Naive thymus-derived CD4-positive, alpha-beta T cell (primary cell): ENCODE data around the gene DDO. TPM values are rescaled to one million over a fixed set of nuclear protein-coding genes. Genes with fewer than 3 reads are reported as not detected.
"Not testable (repeated sequence)": the region's sequence is repeated elsewhere in the genome, so short reads cannot be mapped to it uniquely, and the experiment has no call there.

Experiments used
- ATAC-seq: fragments of 150-1000 bp; cut with Tn5 transposase; 2 replicates; pipeline ENCODE4 v1.10.0; 2021; ENCODE audit warnings: mild to moderate bottlenecking, moderate library complexity
- CTCF ChIA-PET: fragments of 350-600 bp; sonication (Branson Sonifier 250); formaldehyde crosslinking; loops from one replicate; lab custom pipeline; 2021; ENCODE audit warnings: antibody characterized with exemption; lab: Charles Lee
- POLR2A ChIA-PET: fragments of 350-600 bp; sonication (Branson Sonifier 250); formaldehyde crosslinking; loops from one replicate; lab custom pipeline; 2021; ENCODE audit warnings: antibody characterized with exemption, inconsistent platforms; lab: Charles Lee
- DNase-seq, 9 donors: peaks; one replicate each; pipeline versions ENCODE4 v3.0.0 to v3.0.0-alpha.2; 2020 to 2022; ENCODE audit warnings: mixed read lengths in 1 of 9
- H3K27ac ChIP-seq: one replicate; pipeline ENCODE4 v1.7.0; 2013; ENCODE audit warnings: mild to moderate bottlenecking, low read depth, low read length, moderate library complexity
- H3K27me3 ChIP-seq, 2 donors: one replicate each; pipeline ENCODE4 v1.7.0; 2013; ENCODE audit warnings: low read length in 2 of 2, mild to moderate bottlenecking in 2 of 2, moderate library complexity in 2 of 2; ENCODE audit not compliant: control insufficient read depth in 2 of 2, insufficient read depth in 2 of 2
- H3K36me3 ChIP-seq, 3 experiments: 1 replicate in 2 of 3; 2 replicates in 1 of 3; pipeline ENCODE4 v1.7.0; 2013; ENCODE audit warnings: low read length in 3 of 3, mild to moderate bottlenecking in 3 of 3, moderate library complexity in 1 of 3; ENCODE audit not compliant: insufficient read depth in 3 of 3, control insufficient read depth in 2 of 3
- H3K4me1 ChIP-seq, 2 donors: one replicate each; pipeline ENCODE4 v1.7.0; 2013; ENCODE audit warnings: low read length in 2 of 2, mild to moderate bottlenecking in 2 of 2, moderate library complexity in 1 of 2; ENCODE audit not compliant: control insufficient read depth in 2 of 2, insufficient read depth in 2 of 2
- H3K4me3 ChIP-seq: 2 replicates; pipeline ENCODE4 v1.7.0; 2013; ENCODE audit warnings: mild to moderate bottlenecking, low read length
- H3K9me3 ChIP-seq, 3 experiments: 1 replicate in 2 of 3; 2 replicates in 1 of 3; pipeline ENCODE4 v1.7.0; 2013; ENCODE audit warnings: low read length in 3 of 3; ENCODE audit not compliant: control insufficient read depth in 2 of 3
- H3K27ac Mint-ChIP-seq, 9 donors: one replicate each; pipeline ENCODE4 v1.8.0; 2020 to 2022; ENCODE audit warnings: mixed read lengths in 9 of 9, mild to moderate bottlenecking in 8 of 9, moderate library complexity in 5 of 9, inconsistent platforms in 2 of 9
- H3K27me3 Mint-ChIP-seq, 5 donors: one replicate each; pipeline ENCODE4 v1.8.0; 2021 to 2022; ENCODE audit warnings: mixed read lengths in 5 of 5, mild to moderate bottlenecking in 1 of 5
- H3K36me3 Mint-ChIP-seq, 5 donors: one replicate each; pipeline ENCODE4 v1.8.0; 2020 to 2022; ENCODE audit warnings: mixed read lengths in 5 of 5, mild to moderate bottlenecking in 3 of 5, inconsistent platforms in 1 of 5
- H3K4me1 Mint-ChIP-seq, 7 donors: one replicate each; pipeline ENCODE4 v1.8.0; 2020 to 2022; ENCODE audit warnings: mixed read lengths in 7 of 7, mild to moderate bottlenecking in 3 of 7, inconsistent platforms in 1 of 7
- H3K4me3 Mint-ChIP-seq, 10 donors: one replicate each; pipeline ENCODE4 v1.8.0; 2020 to 2022; ENCODE audit warnings: mild to moderate bottlenecking in 10 of 10, mixed read lengths in 10 of 10, moderate library complexity in 6 of 10, inconsistent platforms in 2 of 10
- H3K9me3 Mint-ChIP-seq, 11 donors: one replicate each; pipeline ENCODE4 v1.8.0; 2020 to 2022; ENCODE audit warnings: mixed read lengths in 11 of 11, mild to moderate bottlenecking in 4 of 11, inconsistent platforms in 1 of 11, moderate library complexity in 1 of 11
- intact Hi-C, 2 donors: fragments of 100-400 bp; cut with micrococcal nuclease; formaldehyde crosslinking; loops; one replicate each; pipeline ENCODE4 v1.15.1; 2023
- polyA plus RNA-seq, 2 donors: library from polyadenylated mRNA; unstranded; fragments of 300-500 nt; fragmentation: Illumina TruSeq; gene quantifications; one replicate each; pipeline ENCODE4 v1.2.3, GENCODE V29; 2021
- total RNA-seq, 6 experiments: library from RNA in 5 of 6; stranded (reverse) in 5 of 6; gene quantifications; 1 replicate in 5 of 6; 2 replicates in 1 of 6; pipeline ENCODE4 v1.2.3 and lab custom pipeline; 2021 to 2026

DDO gene
- total and polyA plus RNA-seq, 7 experiments from 2014 or later: 0.47 TPM; not detected in 6

GRCh38 chr6:110350593-110350992 lies 64.8 kb downstream of the DDO start:
- DNase-seq, intact Hi-C loops, H3K4me3 ChIP-seq, H3K4me1 ChIP-seq, H3K9me3 ChIP-seq, H3K27ac ChIP-seq, H3K4me1 Mint-ChIP-seq, H3K36me3 Mint-ChIP-seq, H3K36me3 ChIP-seq, H3K27me3 ChIP-seq, POLR2A ChIA-PET, CTCF ChIA-PET, H3K4me3 Mint-ChIP-seq, H3K27ac Mint-ChIP-seq, H3K9me3 Mint-ChIP-seq, ATAC-seq: not testable (repeated sequence)
- peaks cover 3 to 17% (median 12%) of the 10 kb centered on the region in 5 donors for H3K27me3 Mint-ChIP-seq

GRCh38 chr6:110348961-110349690 lies 66.2 kb downstream of the DDO start:
- Histone ChIP-seq H3K27ac (no peak overlapping the region), H3K9me3 (no peaks in the 10 kb centered on the region), H3K36me3 (no peaks in the 10 kb centered on the region), H3K27me3 (no peaks in the 10 kb centered on the region), H3K4me3 (no peak overlapping the region), H3K4me1 (no peaks in the 10 kb centered on the region)
- no peak for DNase-seq
- ChIA-PET CTCF (no interaction called here), POLR2A (no interaction called here)
- ATAC-seq: no peak
- no peaks in the 10 kb centered on the region for H3K4me1 Mint-ChIP-seq
- intact Hi-C loops: no loop called here
- H3K4me3 Mint-ChIP-seq: no peak overlapping the region
- H3K9me3 Mint-ChIP-seq: no peaks in the 10 kb centered on the region
- H3K27ac Mint-ChIP-seq: no peak overlapping the region
- H3K27me3 Mint-ChIP-seq: peaks cover 0 to 9% (median 5%) of the 10 kb centered on the region in 5 donors
- H3K36me3 Mint-ChIP-seq: no peaks in the 10 kb centered on the region

DNA sequence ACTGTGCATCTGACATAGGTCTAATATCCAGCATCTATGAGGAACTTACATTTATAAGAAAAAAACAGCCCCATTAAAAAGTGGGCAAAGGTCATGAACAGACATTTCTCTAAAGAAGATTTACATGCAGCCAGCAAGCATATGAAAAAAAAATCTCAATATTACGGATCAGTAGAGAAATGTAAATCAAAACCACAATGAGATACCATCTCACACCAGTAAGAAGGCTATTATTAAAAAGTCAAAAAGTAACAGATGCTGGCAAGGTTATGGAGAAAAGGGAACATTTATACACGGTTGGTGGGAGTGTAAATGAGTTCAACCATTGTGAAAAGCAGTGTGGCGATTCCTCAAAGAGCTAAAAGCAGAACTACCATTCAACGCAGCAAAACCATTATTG lies 70.3 kb downstream of the DDO start:
- H3K4me3 Mint-ChIP-seq: no peak overlapping the region
- no peak for DNase-seq
- CTCF ChIA-PET: no interaction called here
- no peak for ATAC-seq
- H3K27ac Mint-ChIP-seq: no peak overlapping the region
- H3K36me3 Mint-ChIP-seq: no peaks in the 10 kb centered on the region
- intact Hi-C loops: no loop called here
- H3K27me3 Mint-ChIP-seq: peaks cover 0 to 5% (median 0%) of the 10 kb centered on the region in 5 donors
- Histone ChIP-seq H3K4me1 (no peaks in the 10 kb centered on the region), H3K27ac (no peak overlapping the region), H3K36me3 (no peaks in the 10 kb centered on the region), H3K4me3 (no peak overlapping the region), H3K27me3 (no peaks in the 10 kb centered on the region), H3K9me3 (no peaks in the 10 kb centered on the region)
- H3K9me3 Mint-ChIP-seq: no peaks in the 10 kb centered on the region
- POLR2A ChIA-PET: no interaction called here
- H3K4me1 Mint-ChIP-seq: no peaks in the 10 kb centered on the region

- no peaks in the 10 kb centered on the region for H3K4me1 ChIP-seq
- no peak overlapping the region for H3K4me3 ChIP-seq
- ATAC-seq (no peak), DNase-seq (no peak)
- no peaks in the 10 kb centered on the region for H3K36me3 Mint-ChIP-seq
- no peak overlapping the region for H3K27ac ChIP-seq
- ChIA-PET CTCF (no interaction called here), POLR2A (no interaction called here)
- H3K27me3 Mint-ChIP-seq: peaks cover 0 to 10% (median 0%) of the 10 kb centered on the region in 5 donors
- no peak overlapping the region for H3K4me3 Mint-ChIP-seq
- no peaks in the 10 kb centered on the region for H3K36me3 ChIP-seq
- intact Hi-C loops: no loop called here
- no peak overlapping the region for H3K27ac Mint-ChIP-seq
- no peaks in the 10 kb centered on the region for H3K4me1 Mint-ChIP-seq
- H3K9me3 Mint-ChIP-seq: no peaks in the 10 kb centered on the region
- no peaks in the 10 kb centered on the region for H3K27me3 ChIP-seq
- no peaks in the 10 kb centered on the region for H3K9me3 ChIP-seq
Observed at GRCh38 chr6:110342759-110343158, 72.6 kb downstream of the DDO start.

Other genes with a start within 250 kb of the DDO start
- 1 to 10 TPM in 2 of 5 experiments, under 1 TPM in 3; 0.19 to 4.7 (median 0.51) TPM for gene WASF1, start 235.9 kb downstream of the DDO start, total RNA-seq
- 1 to 10 TPM in 1 of 2 donors, under 1 TPM in 1; 0.24 to 1.2 TPM for gene WASF1, start 235.9 kb downstream of the DDO start, polyA plus RNA-seq
- 10 to 100 TPM; 25.2 to 40.6 (median 36.2) TPM for gene CDC40, start 235.1 kb downstream of the DDO start, total RNA-seq
- gene CDC40, start 235.1 kb downstream of the DDO start, polyA plus RNA-seq: 10 to 100 TPM; 21.3 to 32.2 TPM
- gene METTL24, start 57.2 kb downstream of the DDO start, total RNA-seq: under 1 TPM in 1 of 5 experiments, not detected in 4; 0.47 TPM
- not detected for gene METTL24, start 57.2 kb downstream of the DDO start, polyA plus RNA-seq
- 1 to 10 TPM in 1 of 5 experiments, under 1 TPM in 1, not detected in 3; 0.29 to 2.1 TPM for gene SLC22A16, start 61.0 kb upstream of the DDO start, total RNA-seq
- gene SLC22A16, start 61.0 kb upstream of the DDO start, polyA plus RNA-seq: not detected